Body of pancreas (tissue), 4 donors: ENCODE data around the gene CXXC5. TPM values are rescaled to one million over a fixed set of nuclear protein-coding genes. Genes with fewer than 3 reads are reported as not detected.

ENCODE experiments used
- ATAC-seq: fragments of 150-250 bp; one replicate; pipeline ENCODE4 v1.9.1; 2016
- DNase-seq, 4 donors: peaks; one replicate each; pipeline ENCODE4 v3.0.0-alpha.2; 2019
- H3K27ac ChIP-seq, 4 donors: fragments of 200-600 bp; sonication (generic); 1 replicate in 3 of 4; 2 replicates in 1 of 4; pipeline versions ENCODE4 v1.5.1 to v1.6.1; 2016 to 2019; ENCODE audit warnings: mild to moderate bottlenecking in 1 of 4, mixed read lengths in 1 of 4, moderate library complexity in 1 of 4
- H3K27me3 ChIP-seq, 2 donors: fragments of 200-600 bp; sonication (generic); one replicate each; pipeline ENCODE4 v1.6.0; 2016; ENCODE audit warnings: mild to moderate bottlenecking in 1 of 2
- H3K36me3 ChIP-seq, 2 donors: fragments of 200-600 bp; sonication (generic); replicated peaks in 1 of 2; 2 replicates each; pipeline ENCODE4 v1.5.1; 2016; ENCODE audit warnings: low read depth in 2 of 2; ENCODE audit not compliant: insufficient read depth in 1 of 2
- H3K4me1 ChIP-seq: fragments of 200-600 bp; sonication (generic); one replicate; pipeline ENCODE4 v1.6.0; 2016
- H3K4me3 ChIP-seq, 2 donors: fragments of 200-600 bp; sonication (generic); 1 replicate in 1 of 2; 2 replicates in 1 of 2; pipeline ENCODE4 v1.5.1; 2016 to 2019
- H3K9me3 ChIP-seq, 3 donors: fragments of 200-600 bp; sonication (generic); 1 replicate in 2 of 3; 2 replicates in 1 of 3; pipeline ENCODE4 v1.5.1; 2016
- CTCF ChIP-seq, 7 experiments: fragments of 450-650 bp in 4 of 7; fragments of 200-600 bp in 3 of 7; sonication (generic) in 3 of 7; IDR thresholded peaks; one replicate each; pipeline ENCODE4 v1.5.1; 2016 to 2019; ENCODE audit warnings: antibody characterized with exemption in 7 of 7
- POLR2A ChIP-seq, 3 donors: fragments of 450-650 bp; IDR thresholded peaks; one replicate each; pipeline ENCODE4 v1.6.1; 2016; ENCODE audit warnings: antibody characterized with exemption in 3 of 3, mild to moderate bottlenecking in 2 of 3
- WGBS, 2 donors: methylation state at CpG; one replicate each; pipeline ENCODE4 v1.1.5; 2017; 5-methylcytosine and 5-hydroxymethylcytosine counted together
- intact Hi-C: fragments of 100-400 bp; cut with DNase I; formaldehyde crosslinking; loops from one replicate; pipeline ENCODE4 v1.15.1; 2023
- total RNA-seq, 2 donors: library from RNA; depleted of rRNA; stranded (reverse); fragments of >200 nt; gene quantifications; one replicate each; pipeline ENCODE4 v1.1.0, GENCODE V29; 2016

The CXXC5 gene
- total RNA-seq, 2 donors from 2014 or later = 86.6 to 87.7 TPM

DNA sequence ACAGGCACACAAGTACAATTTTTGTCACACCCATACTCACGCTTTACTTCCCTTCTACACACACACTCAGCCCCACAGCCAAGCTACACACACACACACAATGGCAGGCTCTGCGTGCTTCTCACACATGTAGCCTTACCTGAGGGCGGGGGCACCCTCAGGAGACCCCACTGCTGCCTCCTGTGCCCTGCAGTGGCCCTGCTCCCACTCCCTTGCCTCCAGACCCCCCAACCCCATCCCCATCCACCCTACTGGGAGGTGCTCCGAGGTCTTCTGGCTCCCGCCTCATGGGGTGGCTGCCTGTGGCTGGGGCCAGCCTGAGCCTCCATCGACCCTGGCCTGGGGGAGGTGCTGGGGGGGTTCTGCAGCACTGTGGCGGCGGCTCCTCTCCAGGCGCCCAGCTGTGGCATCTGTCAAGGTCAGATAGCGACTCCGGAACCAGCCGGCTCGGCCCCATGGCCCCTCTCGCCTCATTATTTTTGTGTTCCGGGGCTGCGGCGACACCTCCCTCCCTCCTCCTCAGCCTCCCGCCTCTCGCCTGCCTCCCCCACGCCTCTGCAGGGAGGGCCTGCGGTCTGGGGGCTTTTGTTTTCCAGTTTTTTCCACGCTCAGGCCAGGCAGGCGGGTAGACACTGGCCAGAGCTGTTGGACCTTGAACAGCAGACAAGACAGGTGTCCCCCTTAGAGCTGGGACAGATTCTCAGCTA, 21.7 kb downstream of the CXXC5 start:
- H3K27me3 ChIP-seq = no peaks in the 10 kb centered on the region
- H3K4me3 ChIP-seq = no peak overlapping the region
- 9 to 25% methylated on average over 16 to 23 of the region's 23 CpGs for WGBS, 2 donors
- TF ChIP-seq CTCF (IDR thresholded peaks at IDR 0.05) = no peak
- H3K9me3 ChIP-seq = no peaks in the 10 kb centered on the region
- DNase-seq (peak; percentile 77 to 88 (median 86)), ATAC-seq (peak; percentile 40)
- H3K36me3 ChIP-seq = no peaks in the 10 kb centered on the region
- intact Hi-C loops = no loop called here
- H3K27ac ChIP-seq = peak overlapping the region; percentile 82 to 94 (median 91)
- peaks cover 100% of the 10 kb centered on the region for H3K4me1 ChIP-seq

DNA sequence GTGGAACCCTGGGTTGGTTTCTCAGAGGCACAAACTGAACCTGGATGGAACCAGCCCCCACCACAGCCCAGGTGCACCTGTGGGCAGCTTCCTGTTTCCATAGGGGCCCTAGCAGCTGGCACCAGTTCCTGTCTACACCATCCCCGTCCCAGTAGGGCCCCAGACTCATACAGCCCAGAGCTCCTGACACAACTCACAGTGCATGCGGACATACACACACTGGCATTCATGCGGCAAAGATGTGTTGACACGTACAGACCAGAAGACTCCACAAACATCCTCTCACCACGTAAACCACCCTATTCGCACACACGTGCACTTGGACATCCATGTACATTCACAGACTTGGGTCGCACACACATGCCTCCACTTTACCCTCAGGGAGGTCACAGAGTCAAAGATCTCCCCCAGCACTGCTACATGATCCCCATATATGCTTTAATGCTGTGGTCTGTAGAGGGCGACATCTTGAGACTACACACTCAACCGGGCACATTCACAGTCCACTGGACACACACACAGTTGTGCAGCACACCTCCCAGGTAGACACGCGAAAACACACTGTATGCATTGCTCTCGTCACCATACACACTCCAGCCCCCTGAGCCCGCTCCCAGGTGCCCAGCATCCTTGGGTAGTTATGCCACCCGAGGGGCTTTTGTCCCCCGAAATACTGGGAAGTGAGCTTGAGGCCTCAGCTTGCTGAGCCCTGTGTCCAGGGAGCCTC, 22.4 kb downstream of the CXXC5 start:
- Histone ChIP-seq H3K4me1 (peaks cover 100% of the 10 kb centered on the region), H3K9me3 (no peaks in the 10 kb centered on the region), H3K27ac (peak overlapping the region; percentile 82 to 94 (median 91)), H3K27me3 (no peaks in the 10 kb centered on the region), H3K36me3 (no peaks in the 10 kb centered on the region), H3K4me3 (no peak overlapping the region)
- TF ChIP-seq CTCF (IDR thresholded peaks at IDR 0.05) = peak in 6 of 7 experiments; percentile 9 to 43 (median 24)
- TF ChIP-seq POLR2A (IDR thresholded peaks at IDR 0.05) = no peak
- 30 to 40% methylated on average over 13 to 16 of the region's 16 CpGs for whole genome bisulfite sequencing, 2 donors
- intact Hi-C loops = no loop called here
- ATAC-seq (peak; percentile 4), DNase-seq (peak in 1 of 4 donors; percentile 56)

- Histone ChIP-seq H3K9me3 (no peaks in the 10 kb centered on the region), H3K27me3 (no peaks in the 10 kb centered on the region), H3K36me3 (no peaks in the 10 kb centered on the region), H3K4me3 (no peak overlapping the region), H3K27ac (peak overlapping the region; percentile 82 to 94 (median 91)), H3K4me1 (peaks cover 97% of the 10 kb centered on the region)
- TF ChIP-seq CTCF (IDR thresholded peaks at IDR 0.05) (no peak), POLR2A (IDR thresholded peaks at IDR 0.05) (no peak)
- ATAC-seq (peak; percentile 12), DNase-seq (peak in 1 of 4 donors; percentile 49)
- WGBS, 2 donors = 6 to 17% methylated on average over 13 to 20 of the region's 20 CpGs
- intact Hi-C loops = no loop called here
These were observed 23.1 kb downstream of the CXXC5 start for GRCh38 chr5:139671096-139671841.

DNA sequence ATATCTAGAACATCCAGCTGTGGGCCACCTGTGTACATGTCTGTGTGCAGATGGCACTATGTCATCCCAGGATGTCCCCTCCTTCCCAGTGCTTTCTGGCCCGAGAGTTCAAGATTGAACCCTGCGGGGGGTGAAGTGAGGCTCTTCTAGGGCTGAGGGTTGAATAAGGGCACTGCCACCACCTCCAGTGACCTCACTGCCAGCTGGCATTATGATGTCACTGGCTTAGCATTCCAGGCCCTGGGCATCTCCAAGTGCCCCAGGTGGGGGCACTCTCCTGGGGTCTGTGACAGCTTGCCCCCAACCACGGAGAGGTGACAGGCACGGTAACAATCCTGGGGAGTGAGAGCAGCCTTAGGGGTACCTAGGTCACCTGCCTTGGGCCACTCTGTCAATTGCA, 27.1 kb downstream of the CXXC5 start:
- Histone ChIP-seq H3K9me3 (no peaks in the 10 kb centered on the region), H3K27ac (peak overlapping the region; percentile 59 to 92 (median 79)), H3K4me3 (no peak overlapping the region), H3K27me3 (no peaks in the 10 kb centered on the region), H3K4me1 (peaks cover 87% of the 10 kb centered on the region), H3K36me3 (peaks cover 0 to under 1% of the 10 kb centered on the region in 2 donors)
- WGBS, 2 donors = 67 to 77% methylated on average over 2 to 4 of the region's 4 CpGs
- no peak for ATAC-seq
- intact Hi-C loops = no loop called here
- TF ChIP-seq CTCF (IDR thresholded peaks at IDR 0.05) = no peak
- TF ChIP-seq POLR2A (IDR thresholded peaks at IDR 0.05) = no peak
- DNase-seq = peak in 2 of 4 donors; percentile 55 to 59
